Stimulated activated naive CD8-positive, alpha-beta T cell treated with anti-CD3 and anti-CD28 coated beads, Interleukin-15, Interleukin-2, amounts not matched to agents 100 U/mL and 50 U/mL, for 24 hours (primary cell): ENCODE data around the gene VCAN.
A peak's percentile ranks its signal among the peaks of the same experiment; 100 is the strongest.

Experiments used
- ATAC-seq: fragments of 150-1000 bp; cut with Tn5 transposase; one replicate; pipeline ENCODE4 v1.10.0; 2021
- DNase-seq: peaks from one replicate; pipeline ENCODE4 v3.0.0; 2021

The VCAN gene

DNA sequence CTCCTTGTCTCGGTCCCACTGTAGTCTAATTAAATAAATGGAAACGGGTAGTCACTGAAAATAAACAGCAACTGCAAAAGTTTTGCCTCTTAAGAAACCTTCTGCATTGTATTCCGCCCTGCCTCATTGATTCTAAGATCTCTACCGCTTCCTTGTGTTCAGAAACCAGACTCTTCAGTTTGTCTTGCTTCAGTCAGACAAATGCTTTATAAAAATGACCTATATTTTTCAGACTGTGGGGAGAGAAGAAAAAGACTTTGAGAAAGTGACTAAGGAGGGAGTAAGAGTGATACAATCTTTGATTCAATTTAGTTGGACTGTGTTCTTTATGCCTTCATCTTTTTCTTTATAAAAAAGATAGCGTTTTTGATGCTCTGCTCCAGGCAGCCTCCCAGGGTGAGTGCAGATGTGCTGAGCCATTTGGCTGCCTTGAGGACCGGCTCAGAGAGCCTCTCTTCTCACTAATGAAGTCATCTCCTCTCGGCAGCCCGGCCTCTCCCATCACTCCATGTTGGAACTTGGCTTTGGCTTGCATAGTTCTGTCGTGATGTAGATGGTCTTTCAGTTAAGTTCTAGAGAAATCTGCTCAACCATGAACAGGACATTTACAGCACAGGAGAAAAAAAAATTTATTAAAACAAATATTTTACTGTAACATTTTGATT, 4.0 kb upstream of the VCAN start:
- ATAC-seq: no peak
- DNase-seq: no peak

DNA sequence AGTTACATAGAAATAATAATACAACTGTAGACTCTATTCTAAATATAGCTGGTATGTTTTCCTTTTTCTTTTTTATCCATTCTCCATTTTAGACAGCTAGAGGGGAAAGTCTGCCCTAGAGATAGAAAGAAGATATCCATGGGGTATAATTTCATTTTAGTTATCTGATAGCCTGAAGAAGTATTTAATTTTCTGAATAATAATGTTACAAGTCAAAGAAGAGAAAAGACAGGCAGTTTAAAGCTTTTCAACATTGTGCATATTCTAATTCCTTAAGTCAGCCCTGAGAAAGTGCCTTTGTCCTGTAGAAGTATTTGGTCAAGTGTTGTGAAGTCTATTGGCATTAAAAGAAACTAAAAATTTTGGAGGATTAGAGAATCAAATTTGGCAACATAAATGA, 2.5 kb upstream of the VCAN start:
- no peak for ATAC-seq
- DNase-seq: no peak

DNA sequence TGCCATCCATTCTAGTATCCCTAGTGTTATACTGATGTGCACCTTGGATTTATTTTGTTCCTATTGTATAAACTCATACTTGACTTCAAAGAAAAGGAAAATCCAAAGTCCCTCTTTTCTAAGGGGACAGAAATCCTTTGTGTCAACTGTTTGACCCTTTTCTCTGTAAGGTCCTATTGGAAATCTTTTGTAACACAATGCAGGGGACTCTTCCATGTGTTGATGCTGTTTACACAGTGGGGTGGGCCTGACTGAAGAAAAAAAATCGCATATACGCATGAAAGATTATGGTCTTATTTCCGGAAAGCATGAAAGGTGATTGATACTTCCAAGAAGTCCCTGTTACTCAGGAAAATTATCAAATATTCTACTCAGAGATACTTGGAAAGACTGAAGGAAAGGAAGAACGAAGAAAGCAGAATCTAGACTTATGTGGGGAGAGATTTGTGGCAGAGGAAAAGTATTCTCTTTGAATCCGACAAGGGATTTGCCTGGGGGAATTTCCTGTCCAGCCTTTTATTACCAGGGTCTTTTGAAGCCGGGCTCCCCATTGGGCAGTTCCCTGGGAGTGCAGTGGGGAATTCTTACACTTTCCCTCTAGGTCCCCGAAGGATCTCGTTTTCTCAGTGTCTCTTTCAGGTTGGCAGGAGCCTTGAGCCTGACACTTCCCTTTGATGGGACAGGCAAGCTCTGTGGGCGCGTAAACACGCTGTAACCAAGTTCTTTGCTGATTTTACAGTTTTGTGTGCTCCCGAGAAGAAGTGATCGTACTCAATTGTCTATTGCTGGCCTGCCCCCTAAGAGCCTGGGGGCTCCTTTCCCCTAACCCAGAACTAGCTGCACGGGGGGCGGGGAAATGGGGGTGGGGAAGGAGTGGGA, 779 bp upstream of the VCAN start:
- ATAC-seq (no peak), DNase-seq (no peak)

DNA sequence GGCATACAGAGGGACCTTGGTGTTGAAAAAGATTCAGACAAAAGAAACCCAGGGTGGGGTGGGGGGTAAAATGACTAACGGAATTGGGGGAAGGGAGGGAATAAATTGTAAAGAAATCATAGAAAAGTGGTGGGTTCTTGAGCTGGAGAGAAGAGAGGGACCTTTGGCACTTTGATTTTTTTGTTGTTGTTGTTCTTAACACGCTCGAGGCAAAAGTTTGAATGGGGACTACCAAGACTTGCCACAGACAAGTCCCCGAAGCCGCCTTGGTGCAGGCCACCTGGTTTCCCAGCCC, 616 bp downstream of the VCAN start:
- DNase-seq: no peak
- ATAC-seq: no peak

DNA sequence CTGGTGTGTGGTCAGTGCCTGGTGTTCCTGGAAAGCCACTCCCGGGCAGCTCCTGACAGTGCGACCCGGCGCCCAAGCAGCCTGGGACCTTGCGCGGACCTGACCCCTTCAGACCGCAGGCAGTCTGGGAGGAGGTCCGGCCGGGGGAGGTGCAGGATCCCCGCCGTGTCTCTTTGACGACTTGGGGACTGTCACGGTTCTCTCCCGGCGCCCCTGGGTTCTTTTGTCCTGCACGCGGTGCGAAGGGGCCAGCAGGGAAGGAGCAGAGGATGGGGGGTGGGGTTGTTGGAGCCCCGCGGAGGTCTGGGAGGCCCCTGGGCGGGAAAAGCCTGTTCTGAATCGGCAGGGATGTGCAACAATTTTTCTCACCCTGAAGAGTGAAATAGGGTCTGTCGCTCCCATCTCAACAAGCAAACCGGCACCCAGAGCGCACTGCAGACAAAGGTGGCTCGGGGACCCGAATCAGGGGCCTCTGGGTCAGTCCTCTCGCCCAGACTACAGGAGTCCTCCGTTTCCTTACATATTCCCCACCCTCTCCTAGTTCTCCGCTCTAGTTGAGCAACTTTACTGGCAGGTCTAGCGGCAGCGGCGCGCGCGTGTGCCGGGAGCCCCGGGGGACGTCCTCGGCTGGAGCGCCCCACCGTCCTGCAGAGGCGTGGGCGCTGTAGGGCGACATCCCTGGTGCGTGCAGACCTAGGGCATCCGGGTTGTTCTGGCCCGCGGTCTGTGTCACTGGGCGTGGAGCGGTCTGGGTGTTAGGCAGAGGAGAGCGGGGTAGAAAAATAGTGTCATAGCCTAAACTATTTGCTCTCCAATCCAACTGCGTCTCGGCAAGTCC, 1.2 kb downstream of the VCAN start:
- peak; percentile 60 for ATAC-seq

DNA sequence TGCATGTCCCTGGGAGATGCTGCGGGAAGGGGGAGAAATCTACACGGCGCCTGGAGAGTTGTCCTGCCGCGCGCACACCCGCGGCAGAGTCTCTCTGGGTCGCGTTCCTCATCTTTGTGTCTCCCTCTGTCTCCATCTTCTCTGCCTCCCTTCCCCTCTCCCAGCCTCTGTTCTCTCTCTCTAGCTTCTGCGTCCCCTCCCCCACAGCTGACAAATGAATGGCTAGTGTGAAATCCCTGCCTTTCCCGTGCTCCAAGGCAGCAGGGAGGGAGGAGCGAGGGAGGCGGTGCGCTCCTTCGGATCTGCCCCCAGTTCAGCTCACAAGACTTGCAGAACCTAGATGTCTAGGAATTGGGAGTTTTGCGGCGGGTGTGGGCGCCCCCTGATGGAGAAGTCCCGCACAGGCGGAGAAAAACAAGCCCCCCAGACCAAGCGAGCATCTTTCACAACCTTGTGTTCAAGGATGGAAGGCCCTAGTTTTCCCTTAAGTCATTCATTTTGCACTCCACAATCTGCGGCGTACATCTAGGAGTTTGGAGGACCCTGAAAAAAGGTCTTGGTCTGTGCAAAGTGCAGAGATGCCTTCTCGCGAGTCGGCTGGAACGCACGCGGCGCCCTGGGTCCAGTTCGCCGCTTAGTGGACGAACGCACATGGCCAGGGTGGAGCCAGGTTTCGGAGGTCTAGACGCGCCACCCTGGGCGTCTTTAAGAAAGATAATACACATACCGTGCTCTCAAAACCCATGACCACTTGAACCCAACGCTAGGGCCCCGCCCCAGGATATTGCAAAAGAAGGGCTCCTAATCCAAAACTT, 2.0 kb downstream of the VCAN start:
- DNase-seq (peak; percentile 75), ATAC-seq (peak; percentile 58)

More for the DNA sequence above, 1.2 kb downstream of the VCAN start:
- DNase-seq: peak; percentile 25

DNA sequence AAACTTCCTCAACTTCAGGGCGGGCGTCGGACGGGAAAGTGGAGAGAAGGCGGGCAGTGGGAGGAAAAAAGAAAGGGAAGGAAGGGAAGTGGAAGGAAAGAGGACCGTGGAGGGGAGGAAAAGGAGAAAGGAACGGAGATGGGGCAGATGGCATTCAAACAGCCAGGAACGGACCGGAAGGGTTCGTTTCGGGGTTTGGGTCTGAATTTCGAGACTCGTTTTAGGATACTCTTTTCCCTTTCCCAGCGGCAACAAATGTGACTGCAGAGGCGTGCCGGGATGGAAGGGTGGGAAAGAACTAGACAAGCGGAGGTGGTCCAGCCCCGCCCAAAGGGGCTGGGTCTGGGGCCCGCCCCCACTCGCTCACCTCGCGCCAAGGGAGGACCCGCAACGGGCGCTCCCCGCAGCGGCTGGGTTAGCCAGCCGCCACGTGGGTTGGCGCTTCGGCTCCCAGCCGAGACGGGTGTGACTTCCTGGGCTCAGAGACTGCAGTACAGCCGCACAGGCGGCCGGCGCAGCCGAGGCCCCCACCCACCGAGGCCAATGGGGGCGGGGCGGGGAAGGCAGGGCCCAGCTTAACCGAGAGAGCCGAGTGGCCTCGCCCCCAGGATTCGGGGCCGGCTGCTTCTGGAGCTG, 2.7 kb downstream of the VCAN start:
- ATAC-seq (peak; percentile 67), DNase-seq (peak; percentile 56)

DNA sequence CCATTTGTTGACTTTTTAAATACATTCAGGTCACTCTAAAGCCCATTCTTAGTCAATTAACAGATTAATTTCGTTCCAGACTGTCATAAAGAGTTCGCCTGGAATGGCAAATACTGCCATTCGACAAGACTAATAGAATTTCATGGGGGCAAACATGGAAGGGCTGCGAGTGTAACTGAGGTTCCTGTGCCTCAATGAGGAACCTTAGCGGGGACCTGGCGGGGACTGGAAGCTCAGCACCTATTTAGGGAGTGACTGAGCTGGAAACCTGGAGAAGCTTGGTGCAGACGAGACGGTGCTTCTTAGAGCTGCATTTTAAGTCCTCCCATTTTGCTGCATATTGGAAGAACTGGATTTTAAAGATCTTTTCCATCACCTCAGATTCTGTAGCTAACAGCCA, 3.4 kb downstream of the VCAN start:
- ATAC-seq: no peak

DNA sequence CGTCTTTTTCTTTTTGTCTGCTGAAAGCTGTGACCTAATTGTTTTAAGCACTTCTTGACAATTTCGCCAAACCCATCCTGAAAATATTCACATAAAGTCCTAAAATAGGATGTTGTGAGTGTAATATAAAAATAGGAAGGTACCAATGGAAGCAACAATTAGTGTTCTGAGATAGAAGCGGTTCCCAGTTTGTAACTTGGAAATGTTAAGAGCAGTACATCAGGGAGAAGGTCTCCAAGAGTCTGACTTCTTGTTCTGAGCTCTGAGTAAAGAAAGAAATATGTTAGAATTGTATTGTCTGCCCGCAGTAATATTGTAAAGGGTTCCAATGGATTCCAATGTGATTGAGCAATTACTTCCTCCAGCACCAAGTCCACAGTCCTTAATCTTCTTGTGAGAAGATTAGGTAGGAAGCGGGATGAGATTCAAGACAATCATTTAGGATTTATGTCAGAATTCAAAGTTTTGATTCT, 3.9 kb downstream of the VCAN start:
- no peak for DNase-seq
- no peak for ATAC-seq

More for the DNA sequence above, 3.4 kb downstream of the VCAN start:
- no peak for DNase-seq

DNA sequence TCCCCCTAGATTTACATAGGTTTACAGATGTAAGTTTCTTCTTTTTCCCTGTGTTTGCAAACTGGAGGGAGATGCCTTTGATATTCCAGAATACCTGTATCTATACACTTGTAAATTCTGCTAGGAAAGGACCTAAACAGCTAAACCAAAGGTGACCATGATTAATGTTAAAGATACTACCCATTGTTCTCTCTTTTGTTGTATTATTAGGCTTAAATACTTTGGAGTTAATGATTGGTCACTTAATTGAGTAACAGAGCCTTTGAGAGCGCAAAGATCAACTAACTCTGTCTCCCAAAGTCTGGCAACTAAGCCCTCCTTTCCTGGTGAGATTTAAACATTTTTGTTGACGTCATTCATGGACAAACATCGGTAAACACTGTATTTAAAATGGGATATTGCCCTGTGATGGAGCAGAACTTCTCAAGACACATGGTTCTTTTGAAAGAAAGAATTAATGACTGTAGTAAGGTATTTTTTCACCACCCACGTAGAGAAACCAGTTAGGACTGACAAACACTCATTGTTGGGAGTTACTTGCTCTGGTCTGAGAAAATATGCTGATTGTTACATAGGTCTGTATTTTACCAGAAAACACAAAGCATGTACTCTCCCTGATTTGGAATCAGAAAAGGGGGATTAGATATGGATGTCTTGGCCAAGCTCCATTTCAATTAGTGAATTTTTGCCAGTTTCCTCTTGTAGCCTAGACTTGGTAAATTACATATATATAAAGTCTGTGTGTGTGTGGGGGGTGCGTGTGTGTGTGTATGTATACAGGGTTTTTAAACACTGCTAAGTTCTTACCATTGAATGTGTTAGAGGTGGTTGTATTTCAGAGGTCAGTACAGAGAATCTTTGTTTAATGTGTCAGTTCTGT, 4.6 kb downstream of the VCAN start:
- DNase-seq (no peak), ATAC-seq (no peak)

DNA sequence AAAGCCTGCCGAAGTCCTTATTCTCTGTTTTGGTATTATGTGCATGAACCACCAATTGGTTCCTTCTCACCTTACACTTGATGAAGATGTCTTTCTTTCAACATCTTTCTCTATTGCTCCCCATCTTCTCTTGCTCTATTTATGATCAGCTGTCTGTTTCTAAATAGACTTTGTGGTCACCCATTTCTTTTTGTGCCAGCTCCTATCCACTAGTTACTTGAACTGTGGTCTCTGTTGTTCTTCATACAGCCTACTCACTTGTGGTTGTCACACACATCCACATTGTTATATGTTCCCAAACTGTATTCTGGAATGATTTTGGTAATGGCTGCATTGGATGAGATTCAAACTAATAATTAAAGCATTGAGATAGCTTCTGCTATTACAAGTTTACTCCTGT, 11.4 kb downstream of the VCAN start:
- ATAC-seq: no peak
- DNase-seq: no peak

DNA sequence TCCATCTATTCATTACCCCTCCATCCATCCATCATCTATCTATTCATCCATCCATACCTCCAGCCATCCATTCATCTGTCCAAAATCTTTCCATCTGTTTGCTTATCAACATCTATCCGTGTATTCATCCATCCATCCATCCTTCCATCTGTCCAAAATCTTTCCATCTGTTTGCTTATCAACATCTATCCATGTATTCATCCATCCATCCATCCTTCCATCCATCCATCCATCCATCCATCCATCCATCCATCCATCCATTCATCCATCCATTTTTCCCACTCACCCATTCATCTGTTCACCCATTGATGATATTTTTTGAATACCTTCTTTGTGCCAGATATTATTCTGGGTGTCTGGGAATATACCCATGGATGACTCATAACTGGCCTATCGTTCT, 12.8 kb downstream of the VCAN start:
- DNase-seq (no peak), ATAC-seq (no peak)

DNA sequence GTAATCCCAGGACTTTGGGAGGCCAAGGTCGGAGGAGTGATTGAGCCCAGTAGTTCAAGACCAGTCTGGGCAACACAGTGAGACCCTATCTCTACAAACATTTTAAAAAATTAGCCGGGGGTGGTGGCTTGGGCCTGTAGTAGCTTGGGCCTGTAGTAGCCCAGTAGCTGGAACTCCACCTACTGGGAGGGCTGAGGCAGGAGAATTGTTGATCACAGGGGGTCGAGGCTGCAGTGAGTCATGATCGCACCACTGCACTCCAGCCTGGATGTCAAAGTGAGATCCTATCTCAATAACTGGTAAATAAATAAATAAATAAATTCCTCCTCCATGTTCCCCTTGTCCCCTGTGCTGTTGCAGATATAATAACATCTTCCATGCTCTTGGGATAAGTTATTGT, 14.3 kb downstream of the VCAN start:
- no peak for ATAC-seq

DNA sequence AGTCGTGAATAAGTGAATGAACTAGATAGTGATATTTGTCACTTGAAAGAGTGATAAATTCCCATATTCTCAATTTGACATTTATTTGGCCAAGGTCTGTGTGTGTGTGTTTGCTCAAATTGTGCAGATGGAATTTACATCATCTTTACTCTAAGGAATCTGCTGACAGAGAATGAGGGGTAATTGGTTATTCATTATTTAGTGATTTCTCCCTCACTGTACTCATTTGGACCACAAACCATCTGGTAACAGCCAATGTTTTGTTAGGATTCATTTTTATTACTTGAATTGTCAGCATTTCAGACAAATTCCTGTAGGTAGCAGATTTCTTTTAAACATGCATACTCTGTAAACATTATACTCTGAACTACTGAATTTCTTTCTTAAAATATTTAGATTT, 15.6 kb downstream of the VCAN start:
- DNase-seq (no peak), ATAC-seq (no peak)

More for the DNA sequence above, 14.3 kb downstream of the VCAN start:
- DNase-seq: no peak

DNA sequence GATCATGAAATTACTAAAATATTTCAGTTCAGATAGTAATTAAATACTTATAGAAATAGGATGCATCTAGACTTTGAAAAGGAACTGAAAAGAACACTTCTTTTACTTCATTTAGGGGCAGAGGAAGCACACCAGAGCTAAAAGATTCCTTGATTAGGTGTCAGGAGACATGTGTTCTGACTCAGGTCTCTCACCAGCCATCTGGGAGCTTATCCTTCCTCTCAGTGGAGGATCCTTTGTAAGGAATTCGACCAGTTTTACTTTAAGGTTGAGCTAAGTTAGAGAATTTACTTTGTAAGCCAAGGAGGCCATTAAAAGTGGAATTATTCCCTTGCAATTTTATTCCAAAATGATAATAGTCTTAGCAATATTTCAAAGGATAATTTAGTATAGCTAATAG, 16.7 kb downstream of the VCAN start:
- DNase-seq: no peak
- no peak for ATAC-seq

DNA sequence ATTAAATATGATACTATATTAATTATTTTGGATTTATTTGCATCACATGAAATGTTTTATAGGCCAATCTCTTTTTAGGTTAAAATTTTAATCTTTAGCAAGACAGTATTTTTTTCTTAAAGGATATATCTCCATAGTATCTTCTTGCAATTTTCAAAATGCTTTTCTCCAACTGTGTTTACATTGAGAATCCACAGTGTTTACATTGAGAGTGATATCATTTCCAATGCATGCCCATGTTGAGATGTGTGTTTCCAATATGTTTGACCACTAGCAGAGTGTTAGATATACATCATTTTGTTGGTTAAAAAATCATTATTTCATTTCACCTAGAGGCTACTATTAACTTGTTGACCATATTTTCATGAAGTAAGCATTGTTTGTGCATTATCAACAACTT, 17.3 kb downstream of the VCAN start:
- no peak for DNase-seq
- ATAC-seq: no peak

DNA sequence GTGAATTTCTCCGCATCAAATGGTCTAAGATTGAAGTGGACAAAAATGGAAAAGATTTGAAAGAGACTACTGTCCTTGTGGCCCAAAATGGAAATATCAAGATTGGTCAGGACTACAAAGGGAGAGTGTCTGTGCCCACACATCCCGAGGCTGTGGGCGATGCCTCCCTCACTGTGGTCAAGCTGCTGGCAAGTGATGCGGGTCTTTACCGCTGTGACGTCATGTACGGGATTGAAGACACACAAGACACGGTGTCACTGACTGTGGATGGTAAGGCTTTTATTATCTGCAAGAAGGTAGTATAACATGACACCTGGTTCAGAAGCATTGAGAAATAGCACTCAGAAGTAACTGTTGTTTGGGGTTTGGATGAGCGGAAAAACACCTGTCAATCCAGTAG, 18.7 kb downstream of the VCAN start:
- ATAC-seq: no peak

DNA sequence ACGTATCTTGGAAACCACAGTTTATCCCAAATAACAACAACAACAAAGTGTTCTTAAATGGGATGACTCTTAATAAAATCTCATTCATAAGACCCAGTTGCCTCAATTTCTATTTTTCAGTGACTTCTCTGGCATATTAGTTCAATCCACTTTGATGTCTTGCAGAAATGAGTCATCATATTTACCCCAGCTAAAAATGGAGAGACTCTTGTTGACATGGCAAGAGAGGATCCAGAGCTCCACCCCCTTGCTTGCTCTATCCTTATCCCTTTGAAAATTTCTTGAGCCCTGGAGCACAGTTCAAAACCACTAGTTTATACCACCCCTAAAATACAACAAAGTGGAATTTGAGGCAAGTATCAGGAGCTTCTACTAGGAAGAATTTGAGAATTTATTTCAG, 20.8 kb downstream of the VCAN start:
- ATAC-seq (no peak), DNase-seq (no peak)

More for the DNA sequence above, 18.7 kb downstream of the VCAN start:
- no peak for DNase-seq

DNA sequence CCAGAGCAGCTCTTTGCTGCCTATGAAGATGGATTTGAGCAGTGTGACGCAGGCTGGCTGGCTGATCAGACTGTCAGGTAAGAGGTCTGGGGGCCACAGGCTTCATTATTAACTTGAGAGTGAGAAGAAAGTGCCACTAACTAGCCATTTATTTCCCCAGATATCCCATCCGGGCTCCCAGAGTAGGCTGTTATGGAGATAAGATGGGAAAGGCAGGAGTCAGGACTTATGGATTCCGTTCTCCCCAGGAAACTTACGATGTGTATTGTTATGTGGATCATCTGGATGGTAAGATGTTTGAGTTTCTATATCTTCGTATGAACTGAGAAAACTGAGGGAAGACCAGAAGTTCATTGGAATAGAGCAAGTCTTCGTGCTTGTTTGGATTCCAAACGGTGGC, 22.1 kb downstream of the VCAN start:
- no peak for ATAC-seq

DNA sequence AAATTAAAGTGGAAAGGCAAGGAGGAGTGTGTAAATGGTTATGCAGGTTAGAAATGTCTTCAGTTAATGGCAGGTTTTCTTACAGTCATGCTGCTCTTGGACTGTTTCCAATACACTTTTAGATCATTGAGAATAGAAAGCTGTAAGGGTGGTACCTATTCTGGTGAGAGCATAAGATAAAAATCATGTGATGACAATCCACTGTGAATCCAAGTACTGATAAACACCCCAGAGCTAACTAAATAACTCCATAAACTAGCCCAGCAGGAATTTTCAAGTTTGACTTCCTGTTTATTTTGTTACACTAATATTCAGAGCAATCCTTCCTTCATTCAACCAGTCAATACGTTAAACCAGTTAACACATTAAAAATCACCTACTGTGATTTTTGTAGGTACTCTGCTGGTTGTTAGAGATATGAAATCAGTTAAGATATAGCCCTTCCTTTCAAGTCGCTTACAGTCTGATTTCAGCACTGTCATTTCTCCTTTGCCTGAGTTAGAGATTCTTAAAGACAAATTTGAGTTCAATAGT, 22.6 kb downstream of the VCAN start:
- DNase-seq: no peak

More for the DNA sequence above, 22.1 kb downstream of the VCAN start:
- DNase-seq: no peak

More for the DNA sequence above, 22.6 kb downstream of the VCAN start:
- ATAC-seq: no peak
